HG02763 (cell line): ENCODE results near the gene CBLB.

Experiments
- ATAC-seq: cut with Tn5 transposase; IDR thresholded peaks from one replicate; pipeline ENCODE4 v1.9.1; 2021; ENCODE audit warnings: mild to moderate bottlenecking, moderate library complexity; ENCODE audit not compliant: unreplicated experiment

Gene CBLB

GRCh38 chr3:105868742-105869530 is at the start of gene CBLB:
Gene CBLB (minus strand): TSS chr3:105869012. CDS start chr3:105867577, 1,435 bp downstream.
- ATAC-seq: peak; percentile 88

DNA sequence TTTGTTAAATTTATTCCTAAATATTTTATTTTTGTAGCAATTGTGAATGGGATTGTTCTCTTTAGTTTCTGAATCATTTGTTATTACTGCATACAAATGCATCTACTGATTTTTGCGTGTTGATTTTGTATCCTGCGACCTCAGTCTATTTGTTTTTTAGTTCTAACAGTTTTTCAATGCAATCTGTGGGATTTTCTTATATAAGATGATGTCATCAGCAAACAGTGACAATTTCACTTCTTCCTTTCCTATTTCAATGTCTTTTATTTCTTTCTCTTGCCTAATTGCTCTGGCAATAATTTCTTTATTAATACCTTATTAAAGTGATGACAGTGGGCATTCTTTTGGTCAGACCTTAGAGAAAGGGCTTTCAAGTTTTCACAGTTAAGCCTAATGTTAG is 48.0 kb upstream of the CBLB start:
- ATAC-seq: no peak

DNA sequence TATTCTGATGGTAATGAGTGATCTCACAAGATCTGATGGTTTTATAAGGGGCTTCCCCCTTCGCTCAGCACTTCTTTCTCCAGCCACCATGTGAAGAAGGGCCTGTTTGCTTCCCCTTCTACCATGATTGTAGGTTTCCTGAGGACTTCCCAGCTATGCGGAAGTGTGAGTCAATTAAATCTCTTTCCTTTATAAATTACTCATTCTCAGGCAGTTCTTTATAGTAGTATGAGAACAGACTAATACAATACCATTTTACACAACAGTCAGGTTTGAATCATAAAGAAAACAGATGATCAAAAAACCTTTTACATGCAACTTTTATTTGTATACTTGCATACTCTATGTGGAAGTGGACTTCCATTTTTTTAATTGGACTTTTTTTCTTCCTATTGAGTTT is 46.7 kb upstream of the CBLB start:
- no peak for ATAC-seq

GRCh38 chr3:105913616-105914015 is 44.8 kb upstream of the CBLB start:
- no peak for ATAC-seq

GRCh38 chr3:105912891-105913290 is 44.1 kb upstream of the CBLB start:
- ATAC-seq: no peak

- no peak for ATAC-seq
Observed at GRCh38 chr3:105911496-105911895, 42.7 kb upstream of the CBLB start.

- no peak for ATAC-seq
Observed at GRCh38 chr3:105907777-105908176, 39.0 kb upstream of the CBLB start.

- ATAC-seq: no peak
Observed at GRCh38 chr3:105906836-105907235, 38.0 kb upstream of the CBLB start.

DNA sequence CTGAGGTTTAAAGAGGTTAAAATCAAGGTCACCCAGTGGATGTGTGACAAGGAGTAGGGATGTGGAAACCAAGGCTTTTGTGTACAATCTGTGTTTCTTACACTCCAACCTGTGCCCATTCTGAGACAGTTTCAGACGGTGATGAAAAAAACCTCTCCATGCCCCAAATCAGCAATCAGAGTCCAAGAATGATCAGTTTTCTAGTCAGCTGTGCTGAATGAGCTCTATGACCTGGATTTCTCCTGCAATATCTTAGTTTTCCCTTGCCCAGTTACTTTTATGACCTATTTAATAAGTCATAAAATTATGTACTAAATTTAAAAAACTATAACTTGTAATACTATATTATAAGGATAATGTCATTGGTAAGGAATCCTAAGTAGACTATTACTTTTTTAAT is 37.5 kb upstream of the CBLB start:
- ATAC-seq: no peak

DNA sequence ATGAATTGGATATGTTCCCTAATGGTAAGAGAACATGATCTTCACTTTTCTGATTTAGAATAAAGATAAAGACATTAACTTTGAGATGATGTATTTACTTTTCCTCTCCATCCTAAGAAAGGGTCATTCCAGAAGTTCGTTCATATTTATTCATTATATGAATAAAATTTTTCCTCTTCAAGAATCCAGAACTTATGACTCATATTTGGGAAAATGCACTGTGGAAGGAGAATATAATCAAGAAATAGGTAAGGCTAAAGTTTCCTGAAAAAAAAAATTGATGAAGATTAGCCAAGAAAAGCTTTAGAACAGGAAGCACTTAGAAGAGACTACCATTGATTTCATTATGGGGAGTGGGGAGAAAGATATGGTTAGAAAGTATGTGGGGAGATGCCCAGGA is 36.5 kb upstream of the CBLB start:
- ATAC-seq: no peak

DNA sequence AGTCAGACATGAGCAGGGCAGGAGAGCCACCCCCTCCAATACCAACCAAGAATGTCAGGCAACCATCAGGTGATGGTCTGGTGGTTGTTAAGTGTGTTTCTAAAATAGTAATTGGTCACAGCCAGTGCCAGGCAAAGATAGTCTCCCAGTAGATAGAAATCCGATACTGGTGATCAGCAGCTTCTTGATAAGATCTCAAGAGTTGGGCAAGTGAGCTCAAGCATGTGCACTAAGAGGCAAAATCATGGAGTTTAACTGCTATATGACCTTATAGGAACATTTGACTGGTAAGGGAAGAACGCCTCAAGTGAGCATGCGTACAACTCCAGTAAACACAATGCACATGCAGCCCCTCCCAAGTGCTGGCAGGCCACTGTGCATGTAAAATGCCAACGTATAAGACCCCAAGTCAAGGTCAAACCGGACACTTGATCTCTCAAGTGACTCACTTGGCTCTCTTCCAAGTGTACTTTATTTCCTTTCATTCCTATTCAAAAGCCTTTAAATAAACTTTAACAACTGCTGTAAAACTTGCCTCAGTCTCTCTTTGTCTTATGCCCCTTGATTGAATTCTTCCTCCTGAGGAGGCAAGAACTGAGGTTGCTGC is 36.0 kb upstream of the CBLB start:
- no peak for ATAC-seq

DNA sequence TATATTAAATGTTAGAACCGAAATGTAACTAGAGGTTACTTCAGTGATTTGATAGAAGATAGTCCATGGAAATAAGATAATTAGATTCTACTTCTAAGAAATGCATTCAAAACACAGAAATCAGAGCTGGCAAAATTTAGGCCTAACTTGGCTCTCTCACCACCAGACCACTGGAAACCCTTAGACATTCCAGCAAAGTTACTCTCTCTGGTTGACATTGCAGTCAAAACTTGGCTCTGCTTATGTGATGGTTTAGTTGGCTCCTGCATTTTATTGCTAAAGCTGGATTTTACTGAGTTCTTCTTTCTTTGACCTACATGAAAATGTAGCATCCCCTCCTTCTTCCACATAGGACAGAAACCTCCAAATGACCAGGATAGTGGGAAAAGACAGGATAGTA is 35.4 kb upstream of the CBLB start:
- no peak for ATAC-seq

GRCh38 chr3:105899516-105899915 is 30.7 kb upstream of the CBLB start:
- ATAC-seq: no peak

GRCh38 chr3:105891101-105891500 is 22.3 kb upstream of the CBLB start:
- no peak for ATAC-seq

DNA sequence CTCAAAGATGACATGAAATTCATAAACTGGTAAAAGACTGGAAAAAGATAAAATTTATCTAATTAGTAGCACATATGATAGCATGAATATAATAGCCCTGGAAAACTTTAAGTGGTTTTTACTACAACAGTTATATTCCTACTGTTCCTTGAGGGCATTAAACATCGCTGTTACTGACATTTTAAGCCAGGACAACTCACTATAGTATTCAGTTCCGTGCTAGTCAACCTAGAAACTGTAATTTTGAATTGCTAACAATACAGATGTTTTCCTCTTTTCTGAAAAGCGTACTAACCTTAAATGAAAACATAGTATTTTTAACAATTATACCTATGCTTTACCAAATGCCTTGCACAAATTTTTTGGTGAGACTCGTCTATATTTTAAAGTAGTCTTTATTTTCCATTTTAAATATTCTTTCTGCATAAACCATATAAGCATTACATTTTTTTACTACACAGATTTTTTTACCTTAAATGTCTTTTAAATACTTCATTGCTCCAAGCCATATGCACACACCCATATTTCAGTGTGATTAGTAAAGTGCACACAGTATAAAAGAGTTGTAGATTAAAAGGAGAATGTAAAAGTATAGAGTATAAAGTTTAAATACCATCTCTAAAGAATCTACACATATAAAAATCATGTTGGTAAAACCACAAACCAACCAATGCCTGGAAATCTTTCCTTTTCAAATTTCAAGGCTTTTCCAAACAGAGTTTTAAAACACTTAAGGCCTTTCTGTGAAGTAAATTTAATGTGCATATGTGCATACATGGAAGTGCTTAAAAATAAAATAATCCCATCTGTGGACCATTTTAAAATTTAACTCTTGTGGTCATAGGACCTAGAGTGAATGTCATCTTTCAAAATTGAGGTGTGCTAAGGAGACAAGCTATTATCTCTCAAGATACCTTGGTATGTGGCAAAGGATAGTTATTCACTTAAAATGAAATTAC is 20.1 kb upstream of the CBLB start:
- no peak for ATAC-seq

DNA sequence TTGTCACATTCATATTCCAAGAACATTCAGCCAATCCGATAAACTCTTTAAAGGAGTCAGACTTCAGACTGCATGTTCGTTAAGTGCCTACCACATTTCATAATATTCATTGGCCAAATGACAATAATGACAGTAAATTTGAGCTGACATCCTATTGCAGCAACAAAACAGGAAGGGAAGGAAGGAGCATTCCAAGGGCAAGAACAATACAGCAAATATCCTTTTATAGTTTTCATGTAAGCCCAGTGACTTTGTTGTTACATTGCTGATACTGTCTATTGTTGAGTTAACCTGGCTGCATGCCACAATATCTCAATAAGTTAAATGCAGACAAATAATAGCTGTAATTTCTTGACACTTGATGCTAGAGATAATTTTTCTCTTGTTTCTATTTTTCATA is 16.4 kb upstream of the CBLB start:
- ATAC-seq: no peak

GRCh38 chr3:105883798-105884377 is 15.1 kb upstream of the CBLB start:
- no peak for ATAC-seq

GRCh38 chr3:105880681-105881290 is 12.0 kb upstream of the CBLB start:
- no peak for ATAC-seq

GRCh38 chr3:105878061-105878460 is 9.2 kb upstream of the CBLB start:
- no peak for ATAC-seq

DNA sequence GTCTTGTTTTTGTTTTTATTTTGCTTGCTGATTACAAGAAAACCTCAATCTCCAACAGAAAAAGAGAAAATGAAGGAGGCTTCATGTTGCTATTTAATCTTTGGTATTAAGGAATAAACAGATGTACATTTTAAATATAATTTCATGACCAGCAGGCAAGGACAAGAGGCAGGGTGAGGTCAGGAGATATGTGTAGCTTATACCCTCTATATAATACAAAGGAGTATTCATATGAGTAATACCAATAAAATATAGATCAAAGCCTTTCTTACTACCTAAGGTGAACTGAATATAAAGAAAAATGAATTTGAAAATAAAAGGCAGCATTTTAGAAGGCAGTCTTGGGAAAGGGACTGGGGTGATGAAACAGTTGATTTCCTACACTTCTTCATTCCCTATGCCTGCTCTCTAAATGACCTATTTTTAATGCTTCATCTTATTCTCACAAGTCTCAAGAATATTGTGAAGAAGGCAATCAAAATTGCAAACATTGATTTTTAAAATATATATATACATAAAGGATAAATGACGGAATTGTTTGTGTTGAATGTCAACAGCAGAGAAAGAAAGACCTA is 8.6 kb upstream of the CBLB start:
- no peak for ATAC-seq
